ENCODE data around the gene ANKK1.

DNA sequence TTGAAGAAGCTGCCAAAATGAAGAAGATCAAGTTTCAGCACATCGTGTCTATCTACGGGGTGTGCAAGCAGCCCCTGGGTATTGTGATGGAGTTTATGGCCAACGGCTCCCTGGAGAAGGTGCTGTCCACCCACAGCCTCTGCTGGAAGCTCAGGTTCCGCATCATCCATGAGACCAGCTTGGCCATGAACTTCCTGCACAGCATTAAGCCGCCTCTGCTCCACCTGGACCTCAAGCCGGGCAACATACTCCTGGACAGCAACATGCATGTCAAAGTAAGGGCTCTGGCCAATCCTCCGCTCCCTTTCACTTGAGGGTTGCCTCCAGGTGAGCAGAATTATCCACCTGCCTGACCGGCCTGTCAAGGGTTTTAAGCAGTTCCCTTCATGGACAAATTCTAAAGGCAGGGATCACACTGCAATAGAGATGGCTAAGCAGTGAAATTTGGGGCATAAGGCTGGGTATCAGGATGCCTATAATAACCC, 6.0 kb downstream of the ANKK1 start:
- TF ChIP-seq EGR1 (IDR thresholded peaks at IDR 0.05; ENCODE audit: low read depth) (no peak), RAD21 (IDR thresholded peaks at IDR 0.05; ENCODE audit: low read depth) (no peak), ELF1 (IDR thresholded peaks at IDR 0.05; ENCODE audit: borderline replicate concordance, low read depth) (no peak)
- TF ChIP-seq, protein P1, sequence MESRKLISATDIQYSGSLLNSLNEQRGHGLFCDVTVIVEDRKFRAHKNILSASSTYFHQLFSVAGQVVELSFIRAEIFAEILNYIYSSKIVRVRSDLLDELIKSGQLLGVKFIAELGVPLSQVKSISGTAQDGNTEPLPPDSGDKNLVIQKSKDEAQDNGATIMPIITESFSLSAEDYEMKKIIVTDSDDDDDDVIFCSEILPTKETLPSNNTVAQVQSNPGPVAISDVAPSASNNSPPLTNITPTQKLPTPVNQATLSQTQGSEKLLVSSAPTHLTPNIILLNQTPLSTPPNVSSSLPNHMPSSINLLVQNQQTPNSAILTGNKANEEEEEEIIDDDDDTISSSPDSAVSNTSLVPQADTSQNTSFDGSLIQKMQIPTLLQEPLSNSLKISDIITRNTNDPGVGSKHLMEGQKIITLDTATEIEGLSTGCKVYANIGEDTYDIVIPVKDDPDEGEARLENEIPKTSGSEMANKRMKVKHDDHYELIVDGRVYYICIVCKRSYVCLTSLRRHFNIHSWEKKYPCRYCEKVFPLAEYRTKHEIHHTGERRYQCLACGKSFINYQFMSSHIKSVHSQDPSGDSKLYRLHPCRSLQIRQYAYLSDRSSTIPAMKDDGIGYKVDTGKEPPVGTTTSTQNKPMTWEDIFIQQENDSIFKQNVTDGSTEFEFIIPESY (IDR thresholded peaks at IDR 0.05; ENCODE audit: extremely low read depth, insufficient replicate concordance, low read length), result no peak
- TF ChIP-seq, protein P2, sequence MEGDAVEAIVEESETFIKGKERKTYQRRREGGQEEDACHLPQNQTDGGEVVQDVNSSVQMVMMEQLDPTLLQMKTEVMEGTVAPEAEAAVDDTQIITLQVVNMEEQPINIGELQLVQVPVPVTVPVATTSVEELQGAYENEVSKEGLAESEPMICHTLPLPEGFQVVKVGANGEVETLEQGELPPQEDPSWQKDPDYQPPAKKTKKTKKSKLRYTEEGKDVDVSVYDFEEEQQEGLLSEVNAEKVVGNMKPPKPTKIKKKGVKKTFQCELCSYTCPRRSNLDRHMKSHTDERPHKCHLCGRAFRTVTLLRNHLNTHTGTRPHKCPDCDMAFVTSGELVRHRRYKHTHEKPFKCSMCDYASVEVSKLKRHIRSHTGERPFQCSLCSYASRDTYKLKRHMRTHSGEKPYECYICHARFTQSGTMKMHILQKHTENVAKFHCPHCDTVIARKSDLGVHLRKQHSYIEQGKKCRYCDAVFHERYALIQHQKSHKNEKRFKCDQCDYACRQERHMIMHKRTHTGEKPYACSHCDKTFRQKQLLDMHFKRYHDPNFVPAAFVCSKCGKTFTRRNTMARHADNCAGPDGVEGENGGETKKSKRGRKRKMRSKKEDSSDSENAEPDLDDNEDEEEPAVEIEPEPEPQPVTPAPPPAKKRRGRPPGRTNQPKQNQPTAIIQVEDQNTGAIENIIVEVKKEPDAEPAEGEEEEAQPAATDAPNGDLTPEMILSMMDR (IDR thresholded peaks at IDR 0.05 in 2 of 3, conservative IDR thresholded peaks at IDR 0.05 in 1 of 3; ENCODE audit: borderline replicate concordance in 1 of 3, insufficient read depth in 1 of 3, low read depth in 2 of 3, low read length in 2 of 3), result no peak

All from HCT116 (cell line).